ENCODE data around the gene A2ML1.
"Not testable (repeated sequence)": the region's sequence is repeated elsewhere in the genome, so short reads cannot be mapped to it uniquely, and the experiment has no call there.

The A2ML1 gene

DNA sequence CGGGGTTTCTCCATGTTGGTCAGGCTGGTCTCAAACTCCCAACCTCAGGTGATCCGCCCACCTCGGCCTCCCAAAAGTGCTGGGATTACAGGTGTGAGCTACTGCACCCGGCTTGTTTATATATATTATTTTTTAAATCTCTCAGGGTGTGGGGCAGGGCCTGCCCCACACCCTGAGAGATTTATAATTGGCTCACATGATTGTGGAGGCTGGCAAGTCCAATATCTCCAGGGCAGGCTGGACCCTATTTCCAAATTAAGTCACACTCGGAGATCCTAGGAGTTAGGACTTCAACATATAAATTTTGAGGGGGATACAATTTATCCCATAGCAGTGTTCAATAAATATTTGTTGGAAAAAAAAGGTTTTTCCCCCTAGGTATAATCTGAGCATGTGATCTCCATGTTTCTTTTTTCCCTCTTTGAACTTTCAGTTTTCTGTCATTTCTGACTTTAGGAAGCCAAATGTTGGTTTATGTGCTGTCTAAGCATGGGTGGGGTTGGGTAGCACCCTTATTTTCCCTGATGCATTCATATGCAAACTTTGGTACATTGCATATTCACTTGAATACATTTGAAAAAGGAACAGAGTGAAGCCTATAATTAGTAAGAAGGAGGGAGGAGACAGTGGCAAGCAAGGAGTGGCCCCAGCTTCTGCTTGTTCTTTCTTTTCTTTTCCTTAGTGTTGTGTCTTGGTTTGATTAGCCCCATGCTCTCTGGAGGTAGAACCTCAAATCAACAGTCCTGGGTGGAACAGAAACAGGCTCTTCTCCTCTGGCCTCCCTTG lies 8.7 kb upstream of the A2ML1 start:
- no peak overlapping the region for H3K4me3 ChIP-seq (ENCODE audit: low read length)
- DNase-seq (ENCODE audit: low read depth), result no peak
- TF ChIP-seq, protein P1, sequence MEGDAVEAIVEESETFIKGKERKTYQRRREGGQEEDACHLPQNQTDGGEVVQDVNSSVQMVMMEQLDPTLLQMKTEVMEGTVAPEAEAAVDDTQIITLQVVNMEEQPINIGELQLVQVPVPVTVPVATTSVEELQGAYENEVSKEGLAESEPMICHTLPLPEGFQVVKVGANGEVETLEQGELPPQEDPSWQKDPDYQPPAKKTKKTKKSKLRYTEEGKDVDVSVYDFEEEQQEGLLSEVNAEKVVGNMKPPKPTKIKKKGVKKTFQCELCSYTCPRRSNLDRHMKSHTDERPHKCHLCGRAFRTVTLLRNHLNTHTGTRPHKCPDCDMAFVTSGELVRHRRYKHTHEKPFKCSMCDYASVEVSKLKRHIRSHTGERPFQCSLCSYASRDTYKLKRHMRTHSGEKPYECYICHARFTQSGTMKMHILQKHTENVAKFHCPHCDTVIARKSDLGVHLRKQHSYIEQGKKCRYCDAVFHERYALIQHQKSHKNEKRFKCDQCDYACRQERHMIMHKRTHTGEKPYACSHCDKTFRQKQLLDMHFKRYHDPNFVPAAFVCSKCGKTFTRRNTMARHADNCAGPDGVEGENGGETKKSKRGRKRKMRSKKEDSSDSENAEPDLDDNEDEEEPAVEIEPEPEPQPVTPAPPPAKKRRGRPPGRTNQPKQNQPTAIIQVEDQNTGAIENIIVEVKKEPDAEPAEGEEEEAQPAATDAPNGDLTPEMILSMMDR (IDR thresholded peaks at IDR 0.05; ENCODE audit: insufficient read depth, low read depth, low read length, missing control alignments), result no peak

DNA sequence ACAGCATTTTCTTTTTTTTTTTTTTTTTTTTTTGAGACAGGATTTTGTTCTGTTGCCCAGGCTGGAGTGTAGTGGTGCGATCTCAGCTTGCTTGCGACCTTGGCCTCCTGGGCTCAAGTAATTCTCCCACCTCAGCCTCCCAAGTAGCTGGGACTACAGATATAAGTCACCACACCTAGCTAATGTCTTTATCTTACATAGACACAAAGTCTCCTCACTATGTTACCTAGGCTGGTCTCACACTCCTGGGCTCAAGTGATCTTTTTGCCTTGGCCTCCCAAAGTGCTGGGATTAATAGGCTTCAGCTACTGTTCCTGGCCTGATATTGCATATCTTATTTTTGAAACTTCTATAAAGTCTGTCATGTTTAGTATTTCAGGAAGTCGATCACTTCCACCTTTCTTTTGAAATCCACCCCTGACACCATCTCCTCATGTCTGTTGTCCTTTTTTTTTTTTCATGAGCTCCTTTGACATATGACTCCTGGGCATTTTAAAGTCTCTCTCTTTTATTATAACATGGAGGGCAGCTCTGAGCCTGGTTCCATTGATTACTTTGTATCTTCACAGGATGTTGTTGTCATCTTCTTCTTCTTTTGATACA lies 5.9 kb upstream of the A2ML1 start:
- TF ChIP-seq, protein P1 (IDR thresholded peaks at IDR 0.05; ENCODE audit: insufficient read depth, low read depth, low read length, missing control alignments), result no peak
- H3K4me3 ChIP-seq (ENCODE audit: low read length), result no peak overlapping the region
- DNase-seq (ENCODE audit: low read depth), result no peak

- no peak overlapping the region for H3K4me3 ChIP-seq (ENCODE audit: low read length)
- TF ChIP-seq, protein P1 (IDR thresholded peaks at IDR 0.05; ENCODE audit: insufficient read depth, low read depth, low read length, missing control alignments), result no peak
- peak; percentile 48 for DNase-seq (ENCODE audit: low read depth)
These were observed 4.6 kb upstream of the A2ML1 start for GRCh38 chr12:8817856-8818255.

- TF ChIP-seq, protein P1 (IDR thresholded peaks at IDR 0.05; ENCODE audit: insufficient read depth, low read depth, low read length, missing control alignments), result no peak
- no peak for DNase-seq (ENCODE audit: low read depth)
- H3K4me3 ChIP-seq (ENCODE audit: low read length), result no peak overlapping the region
These were observed 3.9 kb upstream of the A2ML1 start for GRCh38 chr12:8818526-8818925.

- TF ChIP-seq, protein P1 (IDR thresholded peaks at IDR 0.05; ENCODE audit: insufficient read depth, low read depth, low read length, missing control alignments), result no peak
- peak; percentile 86 for DNase-seq (ENCODE audit: low read depth)
- no peak overlapping the region for H3K4me3 ChIP-seq (ENCODE audit: low read length)
These were observed 2.8 kb upstream of the A2ML1 start for GRCh38 chr12:8819666-8819980.

- H3K4me3 ChIP-seq (ENCODE audit: low read length), result not testable (repeated sequence)
- DNase-seq (ENCODE audit: low read depth), result peak; percentile 63
These were observed 1.6 kb upstream of the A2ML1 start for GRCh38 chr12:8820676-8821407.

DNA sequence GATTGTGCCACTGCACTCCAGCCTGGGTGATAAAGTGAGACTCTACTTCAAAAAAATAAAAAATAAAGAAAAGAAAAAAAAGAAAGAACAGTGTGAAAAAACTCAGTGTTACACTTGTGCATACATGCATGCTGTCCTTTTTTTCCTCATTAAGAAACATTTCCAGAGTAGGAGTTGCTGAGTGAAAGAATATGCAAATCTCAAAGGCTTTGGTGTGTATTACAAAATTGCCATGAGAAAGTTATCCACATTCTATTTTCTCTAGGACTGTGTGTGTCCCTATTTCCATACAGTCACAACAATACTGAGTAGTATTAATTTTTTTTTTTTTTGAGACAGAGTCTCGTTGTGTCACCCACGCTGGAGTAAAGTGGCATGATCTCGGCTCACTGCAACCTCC lies 830 bp upstream of the A2ML1 start:
- TF ChIP-seq, protein P1 (IDR thresholded peaks at IDR 0.05; ENCODE audit: insufficient read depth, low read depth, low read length, missing control alignments), result no peak
- peak; percentile 18 for DNase-seq (ENCODE audit: low read depth)
- H3K4me3 ChIP-seq (ENCODE audit: low read length), result no peak overlapping the region
